DND-41 (cell line): ENCODE results near the gene TNS1.

Experiments used
- CTCF ChIP-seq: IDR thresholded peaks from 2 replicates; pipeline ENCODE4 v1.5.1; 2012; ENCODE audit warnings: borderline replicate concordance, low read length, moderate library complexity, mild to moderate bottlenecking; ENCODE audit not compliant: poor library complexity, severe bottlenecking; ENCODE audit errors: extremely low read depth
- EZH2 ChIP-seq: IDR thresholded peaks from 3 replicates; pipeline ENCODE4 v1.6.1; 2012; ENCODE audit warnings: borderline replicate concordance, low read depth, mild to moderate bottlenecking, moderate library complexity, low read length, inconsistent platforms; ENCODE audit not compliant: severe bottlenecking

- TF ChIP-seq CTCF (no peak), EZH2 (no peak)
Measured at GRCh38 chr2:217980036-217980435, 22.8 kb downstream of the TNS1 start.
